Brain microvascular endothelial cell (primary cell): ENCODE results near the gene FZD10.

Experiments
- DNase-seq: peaks from one replicate; pipeline ENCODE4 v3.0.0-alpha.2; 2020
- H3K27ac ChIP-seq: fragments of 250-450 bp; sonication (Bioruptor Pico); 2 replicates; pipeline ENCODE4 v1.5.1; 2020; ENCODE audit warnings: mild to moderate bottlenecking, moderate library complexity
- H3K27me3 ChIP-seq: fragments of 250-450 bp; sonication (Bioruptor Pico); replicated peaks from 2 replicates; pipeline ENCODE4 v1.5.1; 2020; ENCODE audit warnings: mild to moderate bottlenecking
- H3K36me3 ChIP-seq: fragments of 250-450 bp; sonication (Bioruptor Pico); replicated peaks from 2 replicates; pipeline ENCODE4 v1.5.1; 2020; ENCODE audit warnings: mild to moderate bottlenecking
- H3K4me3 ChIP-seq: 2 replicates; pipeline ENCODE4 v1.5.1; 2011; ENCODE audit warnings: low read depth, mild to moderate bottlenecking, control low read depth, low read length, moderate library complexity
- CTCF ChIP-seq: IDR thresholded peaks from 2 replicates; pipeline ENCODE4 v1.5.1; 2011; ENCODE audit warnings: low read depth, mild to moderate bottlenecking, moderate library complexity, low read length, control low read depth, inconsistent platforms; ENCODE audit errors: missing control alignments
- in situ Hi-C: cut with HindIII; loops from 2 replicates; pipeline ENCODE4 v1.10.0; 2017; ENCODE audit warnings: low sequenced_read_pairs, low pct_ligation_motif_present

The FZD10 gene

GRCh38 chr12:130122356-130122755 lies 39.9 kb upstream of the FZD10 start:
- H3K4me3 ChIP-seq: no peak overlapping the region
- DNase-seq: no peak
- no peaks in the 10 kb centered on the region for H3K36me3 ChIP-seq
- no peaks in the 10 kb centered on the region for H3K27me3 ChIP-seq
- in situ Hi-C loops: no loop called here
- H3K27ac ChIP-seq: no peak overlapping the region
- no peak for TF ChIP-seq CTCF

GRCh38 chr12:130124106-130124505 lies 38.2 kb upstream of the FZD10 start:
- Histone ChIP-seq H3K27ac (no peak overlapping the region), H3K36me3 (no peaks in the 10 kb centered on the region), H3K4me3 (no peak overlapping the region), H3K27me3 (no peaks in the 10 kb centered on the region)
- no peak for TF ChIP-seq CTCF
- in situ Hi-C loops: no loop called here
- DNase-seq: no peak

GRCh38 chr12:130124605-130125244 lies 37.5 kb upstream of the FZD10 start:
- H3K27ac ChIP-seq: no peak overlapping the region
- in situ Hi-C loops: no loop called here

GRCh38 chr12:130126023-130126432 lies 36.2 kb upstream of the FZD10 start:
- Histone ChIP-seq H3K4me3 (no peak overlapping the region), H3K36me3 (no peaks in the 10 kb centered on the region), H3K27ac (no peak overlapping the region), H3K27me3 (no peaks in the 10 kb centered on the region)
- no peak for TF ChIP-seq CTCF
- DNase-seq: no peak
- in situ Hi-C loops: no loop called here

More at GRCh38 chr12:130124605-130125244, 37.5 kb upstream of the FZD10 start:
- Histone ChIP-seq H3K27me3 (no peaks in the 10 kb centered on the region), H3K4me3 (no peak overlapping the region), H3K36me3 (no peaks in the 10 kb centered on the region)
- no peak for TF ChIP-seq CTCF
- no peak for DNase-seq

- H3K27me3 ChIP-seq: no peaks in the 10 kb centered on the region
- no peak overlapping the region for H3K27ac ChIP-seq
- DNase-seq: no peak
- H3K36me3 ChIP-seq: no peaks in the 10 kb centered on the region
- in situ Hi-C loops: no loop called here
- no peak for TF ChIP-seq CTCF
- H3K4me3 ChIP-seq: no peak overlapping the region
Observed at GRCh38 chr12:130127532-130127911, 34.7 kb upstream of the FZD10 start.
